Measurements from ENCODE around the gene FAM174C.

GRCh38 chr19:1248786-1249297 lies 26.5 kb upstream of the FAM174C start:
- TF ChIP-seq JUND (IDR thresholded peaks at IDR 0.05), result no peak
- no peak for TF ChIP-seq GABPA (IDR thresholded peaks at IDR 0.05; ENCODE audit: low read depth)
- TF ChIP-seq, protein P1, sequence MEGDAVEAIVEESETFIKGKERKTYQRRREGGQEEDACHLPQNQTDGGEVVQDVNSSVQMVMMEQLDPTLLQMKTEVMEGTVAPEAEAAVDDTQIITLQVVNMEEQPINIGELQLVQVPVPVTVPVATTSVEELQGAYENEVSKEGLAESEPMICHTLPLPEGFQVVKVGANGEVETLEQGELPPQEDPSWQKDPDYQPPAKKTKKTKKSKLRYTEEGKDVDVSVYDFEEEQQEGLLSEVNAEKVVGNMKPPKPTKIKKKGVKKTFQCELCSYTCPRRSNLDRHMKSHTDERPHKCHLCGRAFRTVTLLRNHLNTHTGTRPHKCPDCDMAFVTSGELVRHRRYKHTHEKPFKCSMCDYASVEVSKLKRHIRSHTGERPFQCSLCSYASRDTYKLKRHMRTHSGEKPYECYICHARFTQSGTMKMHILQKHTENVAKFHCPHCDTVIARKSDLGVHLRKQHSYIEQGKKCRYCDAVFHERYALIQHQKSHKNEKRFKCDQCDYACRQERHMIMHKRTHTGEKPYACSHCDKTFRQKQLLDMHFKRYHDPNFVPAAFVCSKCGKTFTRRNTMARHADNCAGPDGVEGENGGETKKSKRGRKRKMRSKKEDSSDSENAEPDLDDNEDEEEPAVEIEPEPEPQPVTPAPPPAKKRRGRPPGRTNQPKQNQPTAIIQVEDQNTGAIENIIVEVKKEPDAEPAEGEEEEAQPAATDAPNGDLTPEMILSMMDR (IDR thresholded peaks at IDR 0.05), result peak; percentile 87
- TF ChIP-seq, protein P2, sequence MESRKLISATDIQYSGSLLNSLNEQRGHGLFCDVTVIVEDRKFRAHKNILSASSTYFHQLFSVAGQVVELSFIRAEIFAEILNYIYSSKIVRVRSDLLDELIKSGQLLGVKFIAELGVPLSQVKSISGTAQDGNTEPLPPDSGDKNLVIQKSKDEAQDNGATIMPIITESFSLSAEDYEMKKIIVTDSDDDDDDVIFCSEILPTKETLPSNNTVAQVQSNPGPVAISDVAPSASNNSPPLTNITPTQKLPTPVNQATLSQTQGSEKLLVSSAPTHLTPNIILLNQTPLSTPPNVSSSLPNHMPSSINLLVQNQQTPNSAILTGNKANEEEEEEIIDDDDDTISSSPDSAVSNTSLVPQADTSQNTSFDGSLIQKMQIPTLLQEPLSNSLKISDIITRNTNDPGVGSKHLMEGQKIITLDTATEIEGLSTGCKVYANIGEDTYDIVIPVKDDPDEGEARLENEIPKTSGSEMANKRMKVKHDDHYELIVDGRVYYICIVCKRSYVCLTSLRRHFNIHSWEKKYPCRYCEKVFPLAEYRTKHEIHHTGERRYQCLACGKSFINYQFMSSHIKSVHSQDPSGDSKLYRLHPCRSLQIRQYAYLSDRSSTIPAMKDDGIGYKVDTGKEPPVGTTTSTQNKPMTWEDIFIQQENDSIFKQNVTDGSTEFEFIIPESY (IDR thresholded peaks at IDR 0.05; ENCODE audit: borderline replicate concordance, low read depth), result no peak
- no peak for TF ChIP-seq EZH2phosphoT487 (IDR thresholded peaks at IDR 0.05; ENCODE audit: borderline replicate concordance, low read depth)
- TF ChIP-seq TAF1 (IDR thresholded peaks at IDR 0.05; ENCODE audit: borderline replicate concordance, low read depth, low read length), result no peak
- no peak for TF ChIP-seq FOXM1 (IDR thresholded peaks at IDR 0.05; ENCODE audit: low read depth)
- TF ChIP-seq SIN3A (IDR thresholded peaks at IDR 0.05; ENCODE audit: borderline replicate concordance, low read depth, low read length), result peak; percentile 35; the same call in 1 of the 2 replicates
- TF ChIP-seq NFIC (IDR thresholded peaks at IDR 0.05; ENCODE audit: borderline replicate concordance), result no peak
- TF ChIP-seq, protein P3, sequence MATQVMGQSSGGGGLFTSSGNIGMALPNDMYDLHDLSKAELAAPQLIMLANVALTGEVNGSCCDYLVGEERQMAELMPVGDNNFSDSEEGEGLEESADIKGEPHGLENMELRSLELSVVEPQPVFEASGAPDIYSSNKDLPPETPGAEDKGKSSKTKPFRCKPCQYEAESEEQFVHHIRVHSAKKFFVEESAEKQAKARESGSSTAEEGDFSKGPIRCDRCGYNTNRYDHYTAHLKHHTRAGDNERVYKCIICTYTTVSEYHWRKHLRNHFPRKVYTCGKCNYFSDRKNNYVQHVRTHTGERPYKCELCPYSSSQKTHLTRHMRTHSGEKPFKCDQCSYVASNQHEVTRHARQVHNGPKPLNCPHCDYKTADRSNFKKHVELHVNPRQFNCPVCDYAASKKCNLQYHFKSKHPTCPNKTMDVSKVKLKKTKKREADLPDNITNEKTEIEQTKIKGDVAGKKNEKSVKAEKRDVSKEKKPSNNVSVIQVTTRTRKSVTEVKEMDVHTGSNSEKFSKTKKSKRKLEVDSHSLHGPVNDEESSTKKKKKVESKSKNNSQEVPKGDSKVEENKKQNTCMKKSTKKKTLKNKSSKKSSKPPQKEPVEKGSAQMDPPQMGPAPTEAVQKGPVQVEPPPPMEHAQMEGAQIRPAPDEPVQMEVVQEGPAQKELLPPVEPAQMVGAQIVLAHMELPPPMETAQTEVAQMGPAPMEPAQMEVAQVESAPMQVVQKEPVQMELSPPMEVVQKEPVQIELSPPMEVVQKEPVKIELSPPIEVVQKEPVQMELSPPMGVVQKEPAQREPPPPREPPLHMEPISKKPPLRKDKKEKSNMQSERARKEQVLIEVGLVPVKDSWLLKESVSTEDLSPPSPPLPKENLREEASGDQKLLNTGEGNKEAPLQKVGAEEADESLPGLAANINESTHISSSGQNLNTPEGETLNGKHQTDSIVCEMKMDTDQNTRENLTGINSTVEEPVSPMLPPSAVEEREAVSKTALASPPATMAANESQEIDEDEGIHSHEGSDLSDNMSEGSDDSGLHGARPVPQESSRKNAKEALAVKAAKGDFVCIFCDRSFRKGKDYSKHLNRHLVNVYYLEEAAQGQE (IDR thresholded peaks at IDR 0.05; ENCODE audit: low read depth, low read length), result no peak
- peak; percentile 44 for TF ChIP-seq RAD21 (IDR thresholded peaks at IDR 0.05; ENCODE audit: low read length)
- TF ChIP-seq POLR2AphosphoS5 (IDR thresholded peaks at IDR 0.05; ENCODE audit: low read depth, low read length), result no peak
- TF ChIP-seq, protein P4, sequence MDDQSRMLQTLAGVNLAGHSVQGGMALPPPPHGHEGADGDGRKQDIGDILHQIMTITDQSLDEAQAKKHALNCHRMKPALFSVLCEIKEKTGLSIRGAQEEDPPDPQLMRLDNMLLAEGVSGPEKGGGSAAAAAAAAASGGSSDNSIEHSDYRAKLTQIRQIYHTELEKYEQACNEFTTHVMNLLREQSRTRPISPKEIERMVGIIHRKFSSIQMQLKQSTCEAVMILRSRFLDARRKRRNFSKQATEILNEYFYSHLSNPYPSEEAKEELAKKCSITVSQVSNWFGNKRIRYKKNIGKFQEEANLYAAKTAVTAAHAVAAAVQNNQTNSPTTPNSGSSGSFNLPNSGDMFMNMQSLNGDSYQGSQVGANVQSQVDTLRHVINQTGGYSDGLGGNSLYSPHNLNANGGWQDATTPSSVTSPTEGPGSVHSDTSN (IDR thresholded peaks at IDR 0.05), result no peak
- no peak for TF ChIP-seq MEF2A (IDR thresholded peaks at IDR 0.05; ENCODE audit: borderline replicate concordance, low read depth)

All from SK-N-SH (cell line).